ENCODE measurements around the gene UGCG. TPM values are rescaled to one million over a fixed set of nuclear protein-coding genes. Genes with fewer than 3 reads are reported as not detected.

Gene UGCG
- total and polyA plus RNA-seq, 10 of the 15 experiments (the other 5 are each of a cell fraction or from before 2014, with no cell fraction given) = 21.7 to 96.6 (median 48.9) TPM

GRCh38 chr9:111978616-111979015, 82.0 kb downstream of the UGCG start:
- FAIRE-seq = no peak
- in situ Hi-C loops (cut with MboI) (no loop called here), intact Hi-C loops (cut with micrococcal nuclease; ENCODE audit: unreplicated experiment) (no loop called here)
- ChIA-PET POLR2A (interaction anchor here (1.0 kb wide), 1 partner anchor 54 kb away, joined by 3 read pairs; no protein-coding TSS in a partner anchor), RAD21 (ENCODE audit: unreplicated experiment) (interaction anchor here (1.4 to 1.6 kb wide), 3 partner anchors 54 to 91 kb away, joined by 3 to 4 read pairs (median 3); partner anchors contain the start of gene UGCG), SMC1A (ENCODE audit: uncharacterized antibody, unreplicated experiment) (interaction anchor here (1.2 to 4.6 kb wide), 4 partner anchors 9 to 103 kb away, joined by 4 to 29 read pairs (median 18); no protein-coding TSS in a partner anchor), CTCF (interaction anchor here (5.9 kb wide), 1 partner anchor 98 kb away, joined by 46 read pairs; no protein-coding TSS in a partner anchor)
- H3K36me3 ChIP-seq (ENCODE audit: control insufficient read depth in 2 of 2, insufficient read depth in 2 of 2, low read length in 1 of 2) = no peaks in the 10 kb centered on the region
- 0 out of 2 replicates have a peak, but pooled peaks have one; percentile 35 for TF ChIP-seq ZNF24 (IDR thresholded peaks at IDR 0.05)
- TF ChIP-seq TCF7 (IDR thresholded peaks at IDR 0.05; ENCODE audit: borderline replicate concordance) = no peak
- no peak for TF ChIP-seq MYB (IDR thresholded peaks at IDR 0.05; ENCODE audit: borderline replicate concordance, low read depth, low read length)
- TF ChIP-seq JUND (IDR thresholded peaks at IDR 0.05; ENCODE audit: low read depth, low read length) = no peak
- TF ChIP-seq GABPA (IDR thresholded peaks at IDR 0.05; ENCODE audit: low read depth) = no peak
- DNase-seq (ENCODE audit: low read depth, low spot score) = no peak
- H2AFZ ChIP-seq (ENCODE audit: control insufficient read depth, low read depth, low read length) = no peak overlapping the region
- H3K79me2 ChIP-seq (ENCODE audit: control insufficient read depth, insufficient read depth, low read length) = no peaks in the 10 kb centered on the region
- no peaks in the 10 kb centered on the region for H3K9me3 ChIP-seq (replicated peaks; ENCODE audit: control insufficient read depth, insufficient read depth, low read length)
- no peaks in the 10 kb centered on the region for H3K27me3 ChIP-seq (replicated peaks in 1 of 2; ENCODE audit: control insufficient read depth in 2 of 2, insufficient read depth in 2 of 2, low read length in 1 of 2)
- H3K4me3 ChIP-seq = no peak overlapping the region
- no peak overlapping the region for H3K4me2 ChIP-seq (ENCODE audit: control insufficient read depth, insufficient read depth)
- no peak for ATAC-seq
- BruUV-seq (replicated peaks) = no TSS peak
- H3K27ac ChIP-seq (ENCODE audit: control insufficient read depth, insufficient read depth) = no peak overlapping the region
- 50% methylated on average over 4 of the region's 4 CpGs for WGBS (ENCODE audit: insufficient coverage, insufficient replicate concordance, low lambda C conversion rate, missing lambda C conversion rate)
- peaks cover 29% of the 10 kb centered on the region for H3K4me1 ChIP-seq (ENCODE audit: control insufficient read depth, insufficient read depth, low read length)
- H4K20me1 ChIP-seq (ENCODE audit: control insufficient read depth, insufficient read depth) = no peaks in the 10 kb centered on the region
- no peak overlapping the region for H3K9ac ChIP-seq (ENCODE audit: control insufficient read depth, insufficient read depth, low read length)

GRCh38 chr9:111979561-111979960, 82.9 kb downstream of the UGCG start:
- Histone ChIP-seq H3K79me2 (ENCODE audit: control insufficient read depth, insufficient read depth, low read length) (no peaks in the 10 kb centered on the region), H3K9ac (ENCODE audit: control insufficient read depth, insufficient read depth, low read length) (no peak overlapping the region), H2AFZ (ENCODE audit: control insufficient read depth, low read depth, low read length) (no peak overlapping the region), H4K20me1 (ENCODE audit: control insufficient read depth, insufficient read depth) (no peaks in the 10 kb centered on the region), H3K4me2 (ENCODE audit: control insufficient read depth, insufficient read depth) (no peak overlapping the region), H3K36me3 (ENCODE audit: control insufficient read depth in 2 of 2, insufficient read depth in 2 of 2, low read length in 1 of 2) (no peaks in the 10 kb centered on the region), H3K4me1 (ENCODE audit: control insufficient read depth, insufficient read depth, low read length) (peaks cover 37% of the 10 kb centered on the region), H3K27ac (ENCODE audit: control insufficient read depth, insufficient read depth) (no peak overlapping the region), H3K27me3 (replicated peaks in 1 of 2; ENCODE audit: control insufficient read depth in 2 of 2, insufficient read depth in 2 of 2, low read length in 1 of 2) (no peaks in the 10 kb centered on the region), H3K4me3 (no peak overlapping the region), H3K9me3 (replicated peaks; ENCODE audit: control insufficient read depth, insufficient read depth, low read length) (no peaks in the 10 kb centered on the region)
- TF ChIP-seq USF1 (IDR thresholded peaks at IDR 0.05; ENCODE audit: borderline replicate concordance, extremely low read length, insufficient read depth, low read depth, low read length) (no peak), SUZ12 (IDR thresholded peaks at IDR 0.05; ENCODE audit: unreplicated experiment) (no peak), CHD2 (IDR thresholded peaks at IDR 0.05; ENCODE audit: borderline replicate concordance, low read depth, low read length) (no peak), RFX5 (IDR thresholded peaks at IDR 0.05; ENCODE audit: low read depth, low read length) (no peak), CBFB (IDR thresholded peaks at IDR 0.05; ENCODE audit: low read depth) (no peak), SPI1 (IDR thresholded peaks at IDR 0.05; ENCODE audit: borderline replicate concordance, insufficient read depth, low read depth, low read length) (no peak)
- TF ChIP-seq, protein P1, sequence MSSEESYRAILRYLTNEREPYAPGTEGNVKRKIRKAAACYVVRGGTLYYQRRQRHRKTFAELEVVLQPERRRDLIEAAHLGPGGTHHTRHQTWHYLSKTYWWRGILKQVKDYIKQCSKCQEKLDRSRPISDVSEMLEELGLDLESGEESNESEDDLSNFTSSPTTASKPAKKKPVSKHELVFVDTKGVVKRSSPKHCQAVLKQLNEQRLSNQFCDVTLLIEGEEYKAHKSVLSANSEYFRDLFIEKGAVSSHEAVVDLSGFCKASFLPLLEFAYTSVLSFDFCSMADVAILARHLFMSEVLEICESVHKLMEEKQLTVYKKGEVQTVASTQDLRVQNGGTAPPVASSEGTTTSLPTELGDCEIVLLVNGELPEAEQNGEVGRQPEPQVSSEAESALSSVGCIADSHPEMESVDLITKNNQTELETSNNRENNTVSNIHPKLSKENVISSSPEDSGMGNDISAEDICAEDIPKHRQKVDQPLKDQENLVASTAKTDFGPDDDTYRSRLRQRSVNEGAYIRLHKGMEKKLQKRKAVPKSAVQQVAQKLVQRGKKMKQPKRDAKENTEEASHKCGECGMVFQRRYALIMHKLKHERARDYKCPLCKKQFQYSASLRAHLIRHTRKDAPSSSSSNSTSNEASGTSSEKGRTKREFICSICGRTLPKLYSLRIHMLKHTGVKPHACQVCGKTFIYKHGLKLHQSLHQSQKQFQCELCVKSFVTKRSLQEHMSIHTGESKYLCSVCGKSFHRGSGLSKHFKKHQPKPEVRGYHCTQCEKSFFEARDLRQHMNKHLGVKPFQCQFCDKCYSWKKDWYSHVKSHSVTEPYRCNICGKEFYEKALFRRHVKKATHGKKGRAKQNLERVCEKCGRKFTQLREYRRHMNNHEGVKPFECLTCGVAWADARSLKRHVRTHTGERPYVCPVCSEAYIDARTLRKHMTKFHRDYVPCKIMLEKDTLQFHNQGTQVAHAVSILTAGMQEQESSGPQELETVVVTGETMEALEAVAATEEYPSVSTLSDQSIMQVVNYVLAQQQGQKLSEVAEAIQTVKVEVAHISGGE (CRISPR knock-in tag; IDR thresholded peaks at IDR 0.05) = no peak
- DNase-seq (ENCODE audit: low read depth, low spot score) = no peak
- ChIA-PET CTCF (no interaction called here), RAD21 (ENCODE audit: unreplicated experiment) (interaction anchor here (1.1 to 1.6 kb wide), 3 partner anchors 11 to 83 kb away, joined by 3 read pairs; partner anchors contain the start of gene UGCG), POLR2A (interaction anchor here (1.0 kb wide), 1 partner anchor 53 kb away, joined by 3 read pairs; no protein-coding TSS in a partner anchor), SMC1A (ENCODE audit: uncharacterized antibody, unreplicated experiment) (interaction anchor here (1.2 to 7.6 kb wide), 4 partner anchors 11 to 102 kb away, joined by 3 to 68 read pairs (median 4); no protein-coding TSS in a partner anchor)
- WGBS (ENCODE audit: insufficient coverage, insufficient replicate concordance, low lambda C conversion rate, missing lambda C conversion rate) = 95% methylated on average over 3 of the region's 3 CpGs
- FAIRE-seq = no peak
- intact Hi-C loops (cut with micrococcal nuclease; ENCODE audit: unreplicated experiment) = no loop called here
- in situ Hi-C loops (cut with MboI) = no loop called here
- no peak for ATAC-seq
- no TSS peak for BruUV-seq (replicated peaks)

All from GM12878 (cell line).